B cell (primary cell): Measurements from ENCODE around the gene BTNL3.

Experiments used
- EZH2 ChIP-seq: IDR thresholded peaks from 2 replicates; pipeline ENCODE4 v1.6.1; 2012; ENCODE audit warnings: borderline replicate concordance, low read depth, mild to moderate bottlenecking, moderate library complexity, low read length; ENCODE audit not compliant: insufficient read depth, poor library complexity, severe bottlenecking
- TF ChIP-seq, protein P1 (sequence below): fragments of 200-600 bp; IDR thresholded peaks from one replicate; pipeline ENCODE4 v1.8.0; 2022; ENCODE audit warnings: antibody characterized with exemption, mild to moderate bottlenecking

DNA sequence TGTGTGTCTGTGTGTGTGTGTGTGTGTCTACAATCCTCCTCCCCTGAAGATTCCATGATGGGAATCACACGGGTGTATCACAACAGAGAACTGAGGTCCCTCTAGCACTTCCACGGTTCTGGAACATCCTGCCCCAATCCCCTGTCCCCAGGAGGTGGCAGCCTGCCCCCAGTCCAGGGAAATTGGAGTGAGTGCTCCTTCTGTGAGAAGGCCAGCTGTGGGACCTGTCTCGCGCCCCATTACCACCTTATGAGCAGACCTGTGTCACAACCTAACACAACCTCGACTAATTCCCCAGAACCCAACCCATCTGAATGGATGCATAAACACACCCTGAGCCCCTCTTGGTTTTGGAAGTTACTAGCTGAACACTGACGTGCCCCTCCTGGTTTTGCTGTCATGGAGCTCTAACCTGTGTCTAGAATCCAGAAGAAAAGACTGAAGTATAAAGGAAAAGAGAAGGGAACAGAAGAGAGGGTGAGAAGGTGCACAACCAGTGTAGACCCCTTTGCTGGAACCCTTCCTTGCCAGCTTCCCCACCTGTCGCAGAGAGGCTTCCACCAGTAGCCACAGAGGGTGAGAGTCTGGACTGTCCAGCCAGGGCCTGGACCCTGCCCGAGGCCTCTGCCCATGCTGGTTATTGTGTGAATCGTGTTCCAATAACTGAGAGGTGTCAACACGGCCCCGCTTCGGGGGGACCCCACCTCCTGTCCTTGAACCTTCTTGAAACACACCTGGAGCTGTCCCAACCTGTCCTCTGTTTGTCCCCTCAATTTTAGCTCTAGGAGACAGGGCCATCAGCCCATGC is 54.8 kb downstream of the BTNL3 start:
- TF ChIP-seq, protein P1, sequence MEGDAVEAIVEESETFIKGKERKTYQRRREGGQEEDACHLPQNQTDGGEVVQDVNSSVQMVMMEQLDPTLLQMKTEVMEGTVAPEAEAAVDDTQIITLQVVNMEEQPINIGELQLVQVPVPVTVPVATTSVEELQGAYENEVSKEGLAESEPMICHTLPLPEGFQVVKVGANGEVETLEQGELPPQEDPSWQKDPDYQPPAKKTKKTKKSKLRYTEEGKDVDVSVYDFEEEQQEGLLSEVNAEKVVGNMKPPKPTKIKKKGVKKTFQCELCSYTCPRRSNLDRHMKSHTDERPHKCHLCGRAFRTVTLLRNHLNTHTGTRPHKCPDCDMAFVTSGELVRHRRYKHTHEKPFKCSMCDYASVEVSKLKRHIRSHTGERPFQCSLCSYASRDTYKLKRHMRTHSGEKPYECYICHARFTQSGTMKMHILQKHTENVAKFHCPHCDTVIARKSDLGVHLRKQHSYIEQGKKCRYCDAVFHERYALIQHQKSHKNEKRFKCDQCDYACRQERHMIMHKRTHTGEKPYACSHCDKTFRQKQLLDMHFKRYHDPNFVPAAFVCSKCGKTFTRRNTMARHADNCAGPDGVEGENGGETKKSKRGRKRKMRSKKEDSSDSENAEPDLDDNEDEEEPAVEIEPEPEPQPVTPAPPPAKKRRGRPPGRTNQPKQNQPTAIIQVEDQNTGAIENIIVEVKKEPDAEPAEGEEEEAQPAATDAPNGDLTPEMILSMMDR = no peak
- no peak for TF ChIP-seq EZH2
